H1 (cell line): ENCODE measurements around the gene DCAF17. TPM values are rescaled to one million over a fixed set of nuclear protein-coding genes. Genes with fewer than 3 reads are reported as not detected.

Source experiments
- BRCA1 ChIP-seq: IDR thresholded peaks from 2 replicates; pipeline ENCODE4 v1.6.1; 2012; ENCODE audit warnings: low read depth, low read length, improper control_type of control experiment
- CTBP2 ChIP-seq: IDR thresholded peaks from 2 replicates; pipeline ENCODE4 v1.7.0; 2011; ENCODE audit warnings: borderline replicate concordance, mild to moderate bottlenecking, moderate library complexity, mixed read lengths, low read length; ENCODE audit not compliant: insufficient read depth, insufficient read length
- NRF1 ChIP-seq: IDR thresholded peaks from 2 replicates; pipeline ENCODE4 v1.6.1; 2011; ENCODE audit warnings: mild to moderate bottlenecking, low read depth, low read length, improper control_type of control experiment
- RFX5 ChIP-seq: IDR thresholded peaks from 2 replicates; pipeline ENCODE4 v1.6.1; 2011; ENCODE audit warnings: low read depth, low read length, improper control_type of control experiment, borderline replicate concordance
- TBP ChIP-seq: IDR thresholded peaks from 2 replicates; pipeline ENCODE4 v1.6.1; 2011; ENCODE audit warnings: low read depth, low read length, improper control_type of control experiment
- polyA plus RNA-seq, 7 experiments: library from polyadenylated mRNA; depleted of rRNA in 3 of 7; stranded (reverse) in 5 of 7; unstranded in 2 of 7; fragments of >200 nt in 5 of 7; fragments of 200-250 nt in 2 of 7; gene quantifications; 1 replicate in 5 of 7; 2 replicates in 1 of 7; 4 replicates in 1 of 7; pipeline versions ENCODE4 v1.2.1 to v1.2.3, GENCODE V29; 2011 to 2013; ENCODE audit warnings: missing spikeins in 2 of 7, mixed read lengths in 2 of 7
- total RNA-seq: library from RNA; stranded (reverse); fragmentation: NEBNext Ultra II Directional; extraction: Animal tissue kit (Norgen Biotek cat#: 25700); gene quantifications from 2 replicates; pipeline ENCODE4 v1.2.1, GENCODE V29; 2021
- TF ChIP-seq, protein P1 (sequence below): fragments of 300-600 bp; sonication (generic); IDR thresholded peaks from 2 replicates; pipeline ENCODE4 v1.7.1; 2012; ENCODE audit warnings: low read length, moderate library complexity, mild to moderate bottlenecking, inconsistent platforms; ENCODE audit not compliant: insufficient replicate concordance

Gene DCAF17
- total and polyA plus RNA-seq, 2 of the 8 experiments (the other 6 are each of a cell fraction or from before 2014, with no cell fraction given), result 10.7 to 30.0 TPM

DNA sequence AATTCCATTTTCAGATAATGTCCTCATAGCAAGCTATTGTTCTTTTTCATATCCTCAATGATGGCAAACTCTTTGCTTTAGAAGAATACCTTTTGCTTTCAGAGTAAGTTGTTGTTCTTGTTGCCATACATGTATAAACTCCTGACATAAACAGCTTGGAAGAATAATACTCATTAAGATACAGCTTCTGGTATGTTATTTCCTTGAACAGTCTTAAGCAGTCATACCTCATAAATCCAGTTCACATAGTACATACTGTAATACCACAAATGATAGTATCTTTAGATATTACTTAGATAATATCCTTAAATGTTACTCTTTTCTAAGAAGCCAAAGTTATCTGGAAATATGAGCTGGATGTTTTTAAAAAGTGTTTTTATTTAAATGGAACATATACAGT lies 23.4 kb upstream of the DCAF17 start (continued):
- TF ChIP-seq, protein P1, sequence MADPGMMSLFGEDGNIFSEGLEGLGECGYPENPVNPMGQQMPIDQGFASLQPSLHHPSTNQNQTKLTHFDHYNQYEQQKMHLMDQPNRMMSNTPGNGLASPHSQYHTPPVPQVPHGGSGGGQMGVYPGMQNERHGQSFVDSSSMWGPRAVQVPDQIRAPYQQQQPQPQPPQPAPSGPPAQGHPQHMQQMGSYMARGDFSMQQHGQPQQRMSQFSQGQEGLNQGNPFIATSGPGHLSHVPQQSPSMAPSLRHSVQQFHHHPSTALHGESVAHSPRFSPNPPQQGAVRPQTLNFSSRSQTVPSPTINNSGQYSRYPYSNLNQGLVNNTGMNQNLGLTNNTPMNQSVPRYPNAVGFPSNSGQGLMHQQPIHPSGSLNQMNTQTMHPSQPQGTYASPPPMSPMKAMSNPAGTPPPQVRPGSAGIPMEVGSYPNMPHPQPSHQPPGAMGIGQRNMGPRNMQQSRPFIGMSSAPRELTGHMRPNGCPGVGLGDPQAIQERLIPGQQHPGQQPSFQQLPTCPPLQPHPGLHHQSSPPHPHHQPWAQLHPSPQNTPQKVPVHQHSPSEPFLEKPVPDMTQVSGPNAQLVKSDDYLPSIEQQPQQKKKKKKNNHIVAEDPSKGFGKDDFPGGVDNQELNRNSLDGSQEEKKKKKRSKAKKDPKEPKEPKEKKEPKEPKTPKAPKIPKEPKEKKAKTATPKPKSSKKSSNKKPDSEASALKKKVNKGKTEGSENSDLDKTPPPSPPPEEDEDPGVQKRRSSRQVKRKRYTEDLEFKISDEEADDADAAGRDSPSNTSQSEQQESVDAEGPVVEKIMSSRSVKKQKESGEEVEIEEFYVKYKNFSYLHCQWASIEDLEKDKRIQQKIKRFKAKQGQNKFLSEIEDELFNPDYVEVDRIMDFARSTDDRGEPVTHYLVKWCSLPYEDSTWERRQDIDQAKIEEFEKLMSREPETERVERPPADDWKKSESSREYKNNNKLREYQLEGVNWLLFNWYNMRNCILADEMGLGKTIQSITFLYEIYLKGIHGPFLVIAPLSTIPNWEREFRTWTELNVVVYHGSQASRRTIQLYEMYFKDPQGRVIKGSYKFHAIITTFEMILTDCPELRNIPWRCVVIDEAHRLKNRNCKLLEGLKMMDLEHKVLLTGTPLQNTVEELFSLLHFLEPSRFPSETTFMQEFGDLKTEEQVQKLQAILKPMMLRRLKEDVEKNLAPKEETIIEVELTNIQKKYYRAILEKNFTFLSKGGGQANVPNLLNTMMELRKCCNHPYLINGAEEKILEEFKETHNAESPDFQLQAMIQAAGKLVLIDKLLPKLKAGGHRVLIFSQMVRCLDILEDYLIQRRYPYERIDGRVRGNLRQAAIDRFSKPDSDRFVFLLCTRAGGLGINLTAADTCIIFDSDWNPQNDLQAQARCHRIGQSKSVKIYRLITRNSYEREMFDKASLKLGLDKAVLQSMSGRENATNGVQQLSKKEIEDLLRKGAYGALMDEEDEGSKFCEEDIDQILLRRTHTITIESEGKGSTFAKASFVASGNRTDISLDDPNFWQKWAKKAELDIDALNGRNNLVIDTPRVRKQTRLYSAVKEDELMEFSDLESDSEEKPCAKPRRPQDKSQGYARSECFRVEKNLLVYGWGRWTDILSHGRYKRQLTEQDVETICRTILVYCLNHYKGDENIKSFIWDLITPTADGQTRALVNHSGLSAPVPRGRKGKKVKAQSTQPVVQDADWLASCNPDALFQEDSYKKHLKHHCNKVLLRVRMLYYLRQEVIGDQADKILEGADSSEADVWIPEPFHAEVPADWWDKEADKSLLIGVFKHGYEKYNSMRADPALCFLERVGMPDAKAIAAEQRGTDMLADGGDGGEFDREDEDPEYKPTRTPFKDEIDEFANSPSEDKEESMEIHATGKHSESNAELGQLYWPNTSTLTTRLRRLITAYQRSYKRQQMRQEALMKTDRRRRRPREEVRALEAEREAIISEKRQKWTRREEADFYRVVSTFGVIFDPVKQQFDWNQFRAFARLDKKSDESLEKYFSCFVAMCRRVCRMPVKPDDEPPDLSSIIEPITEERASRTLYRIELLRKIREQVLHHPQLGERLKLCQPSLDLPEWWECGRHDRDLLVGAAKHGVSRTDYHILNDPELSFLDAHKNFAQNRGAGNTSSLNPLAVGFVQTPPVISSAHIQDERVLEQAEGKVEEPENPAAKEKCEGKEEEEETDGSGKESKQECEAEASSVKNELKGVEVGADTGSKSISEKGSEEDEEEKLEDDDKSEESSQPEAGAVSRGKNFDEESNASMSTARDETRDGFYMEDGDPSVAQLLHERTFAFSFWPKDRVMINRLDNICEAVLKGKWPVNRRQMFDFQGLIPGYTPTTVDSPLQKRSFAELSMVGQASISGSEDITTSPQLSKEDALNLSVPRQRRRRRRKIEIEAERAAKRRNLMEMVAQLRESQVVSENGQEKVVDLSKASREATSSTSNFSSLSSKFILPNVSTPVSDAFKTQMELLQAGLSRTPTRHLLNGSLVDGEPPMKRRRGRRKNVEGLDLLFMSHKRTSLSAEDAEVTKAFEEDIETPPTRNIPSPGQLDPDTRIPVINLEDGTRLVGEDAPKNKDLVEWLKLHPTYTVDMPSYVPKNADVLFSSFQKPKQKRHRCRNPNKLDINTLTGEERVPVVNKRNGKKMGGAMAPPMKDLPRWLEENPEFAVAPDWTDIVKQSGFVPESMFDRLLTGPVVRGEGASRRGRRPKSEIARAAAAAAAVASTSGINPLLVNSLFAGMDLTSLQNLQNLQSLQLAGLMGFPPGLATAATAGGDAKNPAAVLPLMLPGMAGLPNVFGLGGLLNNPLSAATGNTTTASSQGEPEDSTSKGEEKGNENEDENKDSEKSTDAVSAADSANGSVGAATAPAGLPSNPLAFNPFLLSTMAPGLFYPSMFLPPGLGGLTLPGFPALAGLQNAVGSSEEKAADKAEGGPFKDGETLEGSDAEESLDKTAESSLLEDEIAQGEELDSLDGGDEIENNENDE, result no peak
- TF ChIP-seq CTBP2 (no peak), RFX5 (no peak), BRCA1 (no peak), TBP (no peak), NRF1 (no peak)
- TF ChIP-seq, all 59 proteins: peak for 0
